IgD-negative memory B cell (primary cell): ENCODE data around the gene LDLRAD4. TPM values are rescaled to one million over a fixed set of nuclear protein-coding genes. Genes with fewer than 3 reads are reported as not detected.

ENCODE experiments used
- H3K27ac Mint-ChIP-seq, 3 donors: one replicate each; pipeline ENCODE4 v1.8.0; 2020 to 2022; ENCODE audit warnings: mild to moderate bottlenecking in 3 of 3, mixed read lengths in 3 of 3, moderate library complexity in 1 of 3
- H3K27me3 Mint-ChIP-seq: one replicate; pipeline ENCODE4 v1.8.0; 2021; ENCODE audit warnings: mixed read lengths
- H3K36me3 Mint-ChIP-seq: one replicate; pipeline ENCODE4 v1.8.0; 2020; ENCODE audit warnings: mild to moderate bottlenecking, mixed read lengths
- H3K4me1 Mint-ChIP-seq, 3 donors: one replicate each; pipeline ENCODE4 v1.8.0; 2020 to 2022; ENCODE audit warnings: mixed read lengths in 3 of 3, mild to moderate bottlenecking in 1 of 3
- H3K4me3 Mint-ChIP-seq, 4 donors: one replicate each; pipeline ENCODE4 v1.8.0; 2020 to 2022; ENCODE audit warnings: mild to moderate bottlenecking in 4 of 4, mixed read lengths in 4 of 4, moderate library complexity in 3 of 4
- H3K9me3 Mint-ChIP-seq, 3 donors: one replicate each; pipeline ENCODE4 v1.8.0; 2020 to 2021; ENCODE audit warnings: mixed read lengths in 3 of 3, mild to moderate bottlenecking in 1 of 3
- polyA plus RNA-seq: library from polyadenylated mRNA; unstranded; fragments of 300-500 nt; fragmentation: Illumina TruSeq; gene quantifications from one replicate; pipeline ENCODE4 v1.2.3, GENCODE V29; 2021

Gene LDLRAD4
- polyA plus RNA-seq, 1 donor from 2014 or later = 5.1 TPM

DNA sequence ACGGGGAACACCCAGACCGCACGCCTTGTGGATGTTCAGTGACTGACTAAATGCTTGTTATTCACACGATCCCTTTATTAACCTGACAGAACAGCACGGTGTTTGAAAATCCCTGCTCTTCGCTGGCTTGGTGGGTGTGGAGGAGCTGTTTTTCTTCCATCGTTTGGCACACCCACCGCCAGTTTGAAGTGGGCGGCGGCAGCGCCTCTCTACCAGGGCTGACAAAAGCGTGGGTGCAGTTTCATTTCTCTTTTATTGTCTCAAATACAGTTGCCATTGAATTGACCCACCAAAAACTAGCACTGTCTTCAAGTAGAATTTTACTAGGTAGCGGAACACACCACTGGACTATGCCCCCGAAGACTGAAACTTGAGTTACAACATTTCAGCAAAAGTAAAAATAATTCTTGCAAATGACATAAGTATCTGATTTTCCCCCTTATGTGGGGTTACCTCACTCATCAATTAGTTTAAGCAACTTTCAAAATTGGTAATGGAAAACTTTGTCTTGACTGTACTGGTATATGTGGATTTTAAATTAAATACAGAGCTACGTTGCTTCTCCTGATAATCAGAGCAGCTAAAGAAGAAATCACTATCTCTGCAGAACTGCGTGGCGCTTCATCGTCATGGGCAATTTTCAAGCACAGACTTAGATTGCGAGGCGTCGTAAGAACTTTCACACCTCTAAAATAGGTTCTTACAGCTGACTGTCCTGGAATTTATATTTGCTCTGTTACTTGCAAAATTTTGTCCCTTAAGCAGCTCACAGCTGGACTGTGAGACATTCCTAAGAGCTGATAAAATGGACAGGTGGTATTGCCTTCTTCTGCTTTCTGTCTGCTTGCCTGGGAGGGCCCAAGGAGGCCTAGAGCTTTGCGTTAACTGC, 60.9 kb downstream of the LDLRAD4 start:
- Mint-ChIP-seq H3K36me3 (peaks cover 1% of the 10 kb centered on the region), H3K4me3 (peak overlapping the region in 3 of 4 donors; percentile 58 to 93 (median 86)), H3K9me3 (peaks cover 0 to 2% (median 0%) of the 10 kb centered on the region in 3 donors)

DNA sequence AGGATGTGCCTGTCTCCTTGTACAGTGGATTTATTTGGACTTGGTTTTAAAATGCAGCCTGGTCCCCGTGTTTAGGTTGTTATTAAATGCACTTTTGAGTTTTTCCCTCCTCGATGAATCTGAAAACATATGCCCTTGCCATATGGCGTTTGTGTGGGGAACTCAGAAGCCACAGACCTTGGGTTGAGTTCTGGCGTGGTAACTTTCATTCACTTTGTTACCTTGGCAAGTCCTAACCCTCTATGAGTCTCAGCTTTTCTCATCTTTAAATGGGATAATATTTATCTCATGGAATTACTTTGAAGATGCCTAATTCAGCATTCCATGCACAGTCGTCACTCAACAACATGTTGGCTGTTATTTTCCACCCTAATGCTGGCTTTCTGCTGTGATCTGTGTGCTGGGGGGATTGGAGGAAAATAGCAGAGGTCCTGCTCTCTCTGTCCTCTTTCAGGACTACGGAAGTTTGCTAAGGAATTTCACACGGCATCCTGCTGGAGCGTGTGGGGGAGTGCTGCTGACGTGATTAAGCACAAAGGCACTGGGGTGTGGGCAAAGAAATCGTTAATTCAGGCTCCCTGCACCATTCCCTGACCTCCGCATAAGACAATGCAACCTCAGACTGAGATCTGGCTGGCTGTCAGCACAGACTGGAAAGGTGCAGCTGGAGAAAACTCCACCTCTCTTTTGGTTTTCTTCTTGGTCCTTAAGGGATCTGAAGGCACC, 61.7 kb downstream of the LDLRAD4 start:
- Mint-ChIP-seq H3K36me3 (peaks cover 1% of the 10 kb centered on the region), H3K4me3 (peak overlapping the region in 1 of 4 donors; percentile 25), H3K27me3 (peaks cover 10% of the 10 kb centered on the region), H3K27ac (peak overlapping the region in 2 of 3 donors; percentile 19 to 73), H3K4me1 (peaks cover 0 to 12% (median 11%) of the 10 kb centered on the region in 3 donors), H3K9me3 (peaks cover 0 to 2% (median 0%) of the 10 kb centered on the region in 3 donors)

More for the DNA sequence above, 60.9 kb downstream of the LDLRAD4 start:
- H3K27ac Mint-ChIP-seq = no peak overlapping the region
- H3K4me1 Mint-ChIP-seq = peaks cover 0 to 12% (median 7%) of the 10 kb centered on the region in 3 donors
- peaks cover 3% of the 10 kb centered on the region for H3K27me3 Mint-ChIP-seq

DNA sequence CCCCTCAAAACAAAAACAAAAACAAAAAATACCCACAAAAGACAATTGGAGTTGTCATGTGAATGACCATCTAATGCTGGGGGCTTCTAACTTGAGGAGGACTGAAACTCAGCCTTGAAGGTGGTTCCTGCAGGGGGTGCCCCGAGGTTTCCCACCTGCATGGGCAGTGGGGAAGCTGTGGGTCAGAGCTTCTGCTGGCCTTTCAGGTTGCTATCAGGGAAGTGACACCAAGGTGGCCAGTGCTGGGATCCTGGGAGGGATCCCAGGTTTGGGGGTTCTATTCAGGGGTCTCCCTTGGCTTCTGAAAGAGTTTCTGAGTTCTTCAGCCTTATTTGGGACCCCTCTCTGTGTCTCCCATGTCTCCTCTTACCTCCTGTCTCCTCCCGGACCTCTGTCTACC, 62.8 kb downstream of the LDLRAD4 start:
- Mint-ChIP-seq H3K4me3 (no peak overlapping the region), H3K27ac (no peak overlapping the region), H3K36me3 (no peaks in the 10 kb centered on the region), H3K27me3 (peaks cover 13% of the 10 kb centered on the region), H3K4me1 (peaks cover 0 to 12% (median 11%) of the 10 kb centered on the region in 3 donors), H3K9me3 (peaks cover 0 to 2% (median 0%) of the 10 kb centered on the region in 3 donors)

DNA sequence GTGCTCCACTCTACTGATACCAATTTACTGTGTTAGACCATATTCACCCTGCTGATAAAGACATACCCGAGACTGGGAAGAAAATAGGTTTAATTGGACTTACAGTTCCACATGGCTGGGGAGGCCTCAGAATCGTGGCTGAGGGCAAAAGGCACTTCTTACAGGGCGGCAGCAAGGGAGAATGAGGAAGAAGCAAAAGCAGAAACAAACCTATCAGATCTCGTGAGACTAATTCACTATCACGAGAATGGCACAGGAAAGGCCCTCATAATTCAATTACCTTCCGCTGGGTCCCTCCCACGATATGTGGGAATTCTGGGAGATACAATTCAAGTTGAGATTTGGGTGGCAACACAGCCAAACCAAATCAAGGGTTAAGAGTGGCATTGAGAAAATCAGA, 65.2 kb downstream of the LDLRAD4 start:
- peaks cover 0 to 14% (median 12%) of the 10 kb centered on the region in 3 donors for H3K4me1 Mint-ChIP-seq

DNA sequence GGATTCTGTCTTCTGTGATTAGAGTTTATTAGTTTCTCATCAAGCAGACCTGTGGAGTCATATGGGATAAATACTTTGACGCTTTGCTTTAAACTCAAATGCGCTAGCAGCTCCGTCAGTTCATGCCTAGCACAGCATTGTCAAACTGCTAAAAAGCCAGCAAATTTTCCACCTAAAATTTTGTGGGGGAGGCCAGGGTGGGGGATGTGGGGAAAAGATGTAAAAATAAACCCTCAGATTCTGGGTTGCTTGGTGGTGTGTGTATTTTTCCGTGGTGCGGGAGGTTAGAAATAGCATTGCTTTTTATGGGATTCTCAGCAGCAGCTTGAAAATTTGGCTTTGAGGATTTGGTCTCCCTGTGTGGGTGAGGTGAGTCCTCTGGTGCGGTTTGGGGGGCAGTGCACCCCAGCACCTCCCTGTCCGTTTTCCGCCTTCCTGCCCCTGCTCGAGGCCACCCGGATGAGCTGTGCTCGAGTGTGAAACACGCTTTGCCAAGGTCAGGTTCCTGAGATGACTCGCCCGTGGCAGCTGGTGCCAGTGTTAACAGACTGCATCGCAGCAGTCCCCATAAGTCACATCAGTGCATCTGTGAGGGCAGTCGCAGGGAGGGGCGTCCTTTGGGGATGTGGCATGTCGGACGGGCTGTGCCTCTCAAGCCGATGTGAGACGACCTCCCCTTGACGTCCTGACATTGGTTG, 65.9 kb downstream of the LDLRAD4 start:
- H3K4me1 Mint-ChIP-seq = peaks cover 5 to 14% (median 10%) of the 10 kb centered on the region in 3 donors
- H3K9me3 Mint-ChIP-seq = peaks cover 0 to 2% (median 0%) of the 10 kb centered on the region in 3 donors
- H3K27ac Mint-ChIP-seq = no peak overlapping the region
- H3K4me3 Mint-ChIP-seq = no peak overlapping the region
- peaks cover 13% of the 10 kb centered on the region for H3K27me3 Mint-ChIP-seq
- H3K36me3 Mint-ChIP-seq = no peaks in the 10 kb centered on the region

More for the DNA sequence above, 65.2 kb downstream of the LDLRAD4 start:
- peaks cover 0 to 2% (median 0%) of the 10 kb centered on the region in 3 donors for H3K9me3 Mint-ChIP-seq
- peaks cover 13% of the 10 kb centered on the region for H3K27me3 Mint-ChIP-seq
- H3K4me3 Mint-ChIP-seq = no peak overlapping the region
- no peak overlapping the region for H3K27ac Mint-ChIP-seq
- H3K36me3 Mint-ChIP-seq = no peaks in the 10 kb centered on the region

DNA sequence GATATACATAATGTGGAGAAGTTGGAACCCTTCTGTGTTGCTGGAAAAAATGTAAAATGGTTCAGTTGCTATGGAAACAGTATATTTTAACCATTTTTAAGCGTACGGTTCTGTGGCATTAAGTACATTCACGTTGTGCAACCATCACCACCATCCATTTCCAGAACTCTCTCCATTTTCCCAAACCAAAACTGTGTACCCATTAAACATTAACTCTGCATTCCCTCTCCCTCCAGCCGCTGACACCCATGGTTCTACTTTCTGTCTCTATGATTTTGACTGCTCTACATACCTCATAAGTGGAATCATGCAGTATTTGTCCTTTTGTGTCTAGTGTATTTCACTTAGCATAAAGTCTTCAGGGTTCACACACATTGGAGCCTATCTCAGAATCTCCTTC, 67.3 kb downstream of the LDLRAD4 start:
- H3K4me3 Mint-ChIP-seq = no peak overlapping the region
- no peaks in the 10 kb centered on the region for H3K36me3 Mint-ChIP-seq
- H3K27me3 Mint-ChIP-seq = peaks cover 13% of the 10 kb centered on the region
- H3K4me1 Mint-ChIP-seq = peaks cover 5 to 16% (median 6%) of the 10 kb centered on the region in 3 donors
- H3K27ac Mint-ChIP-seq = no peak overlapping the region
- H3K9me3 Mint-ChIP-seq = peaks cover 0 to 2% (median 0%) of the 10 kb centered on the region in 3 donors

DNA sequence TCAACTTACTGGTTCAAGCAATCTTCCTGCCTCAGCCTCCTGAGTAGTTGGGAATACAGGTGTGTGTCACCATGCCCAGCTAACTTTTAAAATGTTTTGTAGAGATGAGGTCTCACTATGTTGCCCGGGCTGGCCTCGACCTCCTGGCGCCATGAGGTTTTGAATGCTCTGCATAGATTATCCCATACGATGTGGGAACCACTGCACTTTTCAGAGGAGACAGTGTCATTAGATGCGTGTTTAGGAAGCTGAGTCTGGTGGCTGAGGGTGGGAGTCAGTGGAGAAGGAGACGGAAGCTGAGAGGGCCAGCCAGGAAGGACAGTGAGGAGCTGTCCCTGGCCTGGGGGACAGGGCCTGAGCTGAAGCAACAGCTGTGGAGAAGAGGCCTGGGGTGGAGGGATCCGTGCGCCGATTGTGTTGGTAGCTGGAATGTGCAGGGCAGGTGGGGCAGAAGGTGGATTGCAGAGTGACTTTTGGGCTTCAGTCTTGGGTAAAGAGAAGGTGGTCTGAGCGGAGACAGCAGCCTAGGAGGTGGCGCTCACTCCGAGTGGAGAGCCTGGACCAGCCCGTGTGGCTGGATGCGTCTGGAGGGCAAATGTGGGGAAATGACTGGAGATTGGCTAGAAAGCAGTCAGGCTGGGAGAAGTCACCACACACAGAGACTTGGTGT, 68.0 kb downstream of the LDLRAD4 start:
- Mint-ChIP-seq H3K9me3 (peaks cover 0 to 2% (median 0%) of the 10 kb centered on the region in 3 donors), H3K27ac (no peak overlapping the region), H3K4me3 (no peak overlapping the region), H3K36me3 (no peaks in the 10 kb centered on the region), H3K27me3 (peaks cover 13% of the 10 kb centered on the region), H3K4me1 (peaks cover 5 to 18% (median 6%) of the 10 kb centered on the region in 3 donors)

DNA sequence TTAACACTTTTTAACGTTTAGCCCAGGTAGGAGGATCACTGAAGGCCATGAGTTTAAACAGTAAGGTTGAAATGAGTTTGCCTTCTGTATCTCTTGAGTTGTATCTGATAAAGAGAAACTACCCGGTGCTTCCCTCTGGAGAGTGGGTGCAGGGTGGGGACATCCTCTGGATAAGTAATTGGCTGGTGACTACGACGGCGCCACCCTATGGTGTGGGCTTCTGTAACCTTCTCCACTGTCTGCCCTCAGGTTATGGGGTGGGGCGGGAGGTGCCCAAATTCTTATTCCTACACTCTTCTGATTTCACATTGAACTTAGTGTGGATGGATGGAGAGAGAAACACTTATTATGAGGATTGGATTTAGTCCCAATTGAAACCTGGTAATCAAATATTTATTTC, 68.8 kb downstream of the LDLRAD4 start:
- H3K9me3 Mint-ChIP-seq = peaks cover 0 to 2% (median 0%) of the 10 kb centered on the region in 3 donors
- H3K27ac Mint-ChIP-seq = no peak overlapping the region
- H3K4me1 Mint-ChIP-seq = peaks cover 5 to 18% (median 6%) of the 10 kb centered on the region in 3 donors
- no peaks in the 10 kb centered on the region for H3K36me3 Mint-ChIP-seq
- H3K4me3 Mint-ChIP-seq = no peak overlapping the region
- H3K27me3 Mint-ChIP-seq = peaks cover 13% of the 10 kb centered on the region

DNA sequence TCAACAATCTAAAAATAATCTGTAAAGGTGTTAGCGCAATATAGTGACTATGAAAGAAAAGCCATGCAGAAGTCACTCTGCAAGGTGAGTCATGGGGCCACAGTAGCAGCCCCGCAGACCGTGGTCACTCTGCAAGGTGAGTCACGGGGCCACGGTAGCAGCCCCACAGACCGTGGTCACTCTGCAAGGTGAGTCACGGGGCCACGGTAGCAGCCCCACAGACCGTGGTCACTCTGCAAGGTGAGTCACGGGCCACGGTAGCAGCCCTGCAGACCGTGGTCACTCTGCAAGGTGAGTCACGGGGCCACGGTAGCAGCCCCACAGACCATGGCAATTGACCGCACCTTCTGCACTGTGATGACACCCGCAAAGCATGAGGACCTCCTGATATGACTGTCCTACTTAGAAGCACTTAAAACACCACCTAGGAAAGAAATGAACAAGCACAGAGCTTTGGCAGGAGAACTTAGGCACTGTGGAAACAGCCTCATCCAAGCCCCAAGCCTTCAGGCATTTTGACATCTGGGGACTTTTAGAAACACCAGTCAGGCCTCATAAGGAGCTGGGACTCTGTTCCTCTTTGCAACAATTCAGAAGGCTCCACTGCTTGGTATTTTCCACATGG, 70.1 kb downstream of the LDLRAD4 start:
- Mint-ChIP-seq H3K4me1 (peaks cover 5 to 18% (median 6%) of the 10 kb centered on the region in 3 donors), H3K4me3 (no peak overlapping the region), H3K36me3 (no peaks in the 10 kb centered on the region), H3K27me3 (peaks cover 16% of the 10 kb centered on the region), H3K27ac (no peak overlapping the region), H3K9me3 (peaks cover 0 to under 1% (median 0%) of the 10 kb centered on the region in 3 donors)

DNA sequence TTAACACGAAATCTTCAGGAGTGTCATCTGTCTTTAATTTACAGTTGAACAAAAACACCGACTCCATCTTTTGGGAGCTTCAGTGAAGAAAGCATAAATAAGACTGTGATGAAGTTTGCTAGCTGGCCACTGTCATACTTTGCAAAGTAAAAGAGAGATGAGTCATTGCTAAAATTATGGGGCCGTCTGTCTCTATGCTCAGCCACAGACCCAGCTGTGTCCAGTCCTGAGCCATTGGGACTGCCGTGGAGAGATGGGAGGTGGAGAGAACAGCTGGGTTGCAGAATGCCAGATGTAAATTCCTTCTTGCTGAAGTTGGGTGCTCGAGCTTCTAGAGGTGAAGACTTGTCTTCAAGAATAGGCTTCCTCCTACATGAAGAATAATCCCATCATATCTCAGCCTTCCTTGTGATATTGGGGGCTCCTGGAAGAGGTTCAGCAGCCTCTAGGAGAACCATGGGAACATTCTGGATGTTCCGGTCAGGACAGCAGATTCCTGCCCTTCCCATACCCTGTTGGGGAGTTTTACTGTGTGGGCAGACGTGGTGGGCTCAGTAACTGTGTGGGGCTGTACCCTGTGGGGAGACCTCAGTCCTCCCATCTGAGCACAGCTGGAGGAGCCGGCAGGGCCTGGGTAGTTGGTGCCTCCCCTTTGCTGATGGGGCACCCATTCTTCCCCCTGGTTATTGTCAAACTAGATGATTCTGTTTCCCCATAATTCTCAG, 71.1 kb downstream of the LDLRAD4 start:
- peaks cover 15% of the 10 kb centered on the region for H3K27me3 Mint-ChIP-seq
- H3K36me3 Mint-ChIP-seq = no peaks in the 10 kb centered on the region
- no peak overlapping the region for H3K27ac Mint-ChIP-seq
- H3K9me3 Mint-ChIP-seq = no peaks in the 10 kb centered on the region
- peaks cover 5 to 17% (median 6%) of the 10 kb centered on the region in 3 donors for H3K4me1 Mint-ChIP-seq
- no peak overlapping the region for H3K4me3 Mint-ChIP-seq

DNA sequence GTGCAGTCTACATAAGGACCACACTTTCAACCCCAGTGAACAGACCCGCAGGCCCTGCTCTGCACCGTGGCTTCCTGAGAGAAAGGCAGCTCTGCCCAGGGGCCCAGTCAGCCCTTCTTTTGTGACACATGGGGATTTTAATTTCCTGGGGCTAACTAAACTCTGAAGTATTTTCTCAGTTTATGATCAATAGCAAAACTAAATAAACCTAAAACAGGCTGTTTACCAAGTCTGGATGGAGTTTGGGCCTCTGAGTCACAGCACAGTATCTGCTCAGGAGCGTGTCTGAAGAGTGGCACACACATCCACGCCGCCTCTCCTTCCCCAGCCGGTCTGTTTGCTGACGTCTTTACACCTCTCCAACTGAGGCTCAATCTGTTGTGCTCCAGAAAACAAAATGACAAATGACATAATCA, 72.3 kb downstream of the LDLRAD4 start:
- Mint-ChIP-seq H3K27me3 (peaks cover 9% of the 10 kb centered on the region), H3K36me3 (no peaks in the 10 kb centered on the region), H3K4me3 (no peak overlapping the region), H3K27ac (no peak overlapping the region), H3K9me3 (no peaks in the 10 kb centered on the region), H3K4me1 (peaks cover 5 to 14% (median 6%) of the 10 kb centered on the region in 3 donors)

DNA sequence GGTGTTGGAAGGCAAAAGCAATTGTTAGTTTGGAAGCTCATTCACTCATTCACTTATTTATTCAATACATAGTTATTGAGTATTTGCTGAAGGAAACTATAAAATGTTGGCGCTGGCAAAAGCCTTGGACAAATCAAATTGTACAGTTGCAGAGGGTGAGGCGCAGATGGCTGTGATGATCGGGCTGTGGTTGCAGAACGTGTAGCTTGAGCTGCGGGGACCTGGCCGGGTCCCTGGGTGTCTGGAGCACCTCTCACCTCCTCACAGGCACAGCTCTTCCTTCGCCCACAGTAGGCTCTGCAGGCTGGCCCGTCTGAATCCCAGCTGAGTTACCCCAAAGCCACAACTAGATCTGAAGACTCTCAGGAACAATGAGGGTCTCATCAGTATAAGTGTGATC, 72.7 kb downstream of the LDLRAD4 start:
- no peak overlapping the region for H3K4me3 Mint-ChIP-seq
- no peak overlapping the region for H3K27ac Mint-ChIP-seq
- H3K36me3 Mint-ChIP-seq = no peaks in the 10 kb centered on the region
- H3K9me3 Mint-ChIP-seq = no peaks in the 10 kb centered on the region
- H3K27me3 Mint-ChIP-seq = peaks cover 7% of the 10 kb centered on the region
- peaks cover 5 to 14% (median 6%) of the 10 kb centered on the region in 3 donors for H3K4me1 Mint-ChIP-seq

DNA sequence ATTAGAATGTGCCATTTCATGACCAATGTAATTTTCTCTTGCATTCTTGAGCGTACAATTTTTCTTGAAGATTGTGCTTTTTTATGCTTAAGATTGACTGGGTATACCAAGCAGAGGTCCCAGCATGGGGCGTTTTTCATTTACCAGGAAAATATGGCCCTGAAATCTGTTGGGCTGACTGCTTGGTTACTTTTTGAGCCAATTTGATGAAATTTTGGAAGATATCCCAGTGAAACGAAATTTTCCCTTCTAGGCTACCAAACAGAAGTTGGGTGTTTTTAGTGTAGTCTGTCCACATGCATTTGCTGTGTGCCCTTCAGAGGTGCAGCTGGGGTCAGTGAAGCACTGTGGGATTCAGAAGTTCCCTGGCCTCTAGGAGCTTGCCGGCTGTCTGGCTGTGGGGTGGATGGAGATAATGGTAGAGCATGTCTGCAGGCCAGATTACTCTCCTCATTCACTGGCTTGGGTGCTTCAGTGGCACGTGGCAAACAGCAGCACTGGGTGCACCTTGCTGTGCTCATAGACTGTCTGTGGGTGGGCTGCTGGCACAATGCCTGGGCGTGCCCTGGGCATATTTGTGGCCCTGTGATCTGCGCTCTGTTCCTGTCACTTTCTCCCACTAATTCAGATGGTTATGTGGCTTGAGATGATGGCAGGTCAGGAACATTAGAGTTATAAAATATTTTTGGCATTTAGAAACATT, 73.3 kb downstream of the LDLRAD4 start:
- H3K27me3 Mint-ChIP-seq = peaks cover 5% of the 10 kb centered on the region
- H3K36me3 Mint-ChIP-seq = no peaks in the 10 kb centered on the region
- no peak overlapping the region for H3K27ac Mint-ChIP-seq
- no peaks in the 10 kb centered on the region for H3K9me3 Mint-ChIP-seq
- peaks cover 5 to 12% (median 6%) of the 10 kb centered on the region in 3 donors for H3K4me1 Mint-ChIP-seq
- H3K4me3 Mint-ChIP-seq = peak overlapping the region in 1 of 4 donors; percentile 52
